HG02970 (cell line): ENCODE measurements around the gene TNP1.

Source experiments
- ATAC-seq: cut with Tn5 transposase; IDR thresholded peaks from one replicate; pipeline ENCODE4 v1.9.1; 2021; ENCODE audit warnings: mild to moderate bottlenecking, moderate library complexity, moderate number of reproducible peaks; ENCODE audit not compliant: unreplicated experiment, low FRiP score

The TNP1 gene

GRCh38 chr2:216859944-216860343 lies at the start of gene TNP1:
Gene TNP1, minus strand, starts transcription at chr2:216860064. Its CDS starts 30 bp downstream, at chr2:216860034.
- ATAC-seq = no peak

- ATAC-seq = no peak
Measured at GRCh38 chr2:216908300-216908699, 48.4 kb upstream of the TNP1 start.

- no peak for ATAC-seq
Measured at GRCh38 chr2:216905649-216906329, 45.9 kb upstream of the TNP1 start.

GRCh38 chr2:216904974-216905373 lies 45.1 kb upstream of the TNP1 start:
- no peak for ATAC-seq

GRCh38 chr2:216904554-216904953 lies 44.7 kb upstream of the TNP1 start:
- no peak for ATAC-seq

GRCh38 chr2:216903470-216903869 lies 43.6 kb upstream of the TNP1 start:
- no peak for ATAC-seq

- no peak for ATAC-seq
Measured at GRCh38 chr2:216901273-216901672, 41.4 kb upstream of the TNP1 start.

- no peak for ATAC-seq
Measured at GRCh38 chr2:216900406-216900805, 40.5 kb upstream of the TNP1 start.

- ATAC-seq = no peak
Measured at GRCh38 chr2:216897561-216898203, 37.8 kb upstream of the TNP1 start.

GRCh38 chr2:216890138-216890537 lies 30.3 kb upstream of the TNP1 start:
- ATAC-seq = no peak

GRCh38 chr2:216888887-216889622 lies 29.2 kb upstream of the TNP1 start:
- no peak for ATAC-seq

GRCh38 chr2:216888081-216888480 lies 28.2 kb upstream of the TNP1 start:
- no peak for ATAC-seq

GRCh38 chr2:216887138-216887537 lies 27.3 kb upstream of the TNP1 start:
- ATAC-seq = no peak

- ATAC-seq = no peak
Measured at GRCh38 chr2:216885117-216885553, 25.3 kb upstream of the TNP1 start.

- no peak for ATAC-seq
Measured at GRCh38 chr2:216884347-216884746, 24.5 kb upstream of the TNP1 start.

GRCh38 chr2:216882876-216883275 lies 23.0 kb upstream of the TNP1 start:
- ATAC-seq = no peak

- ATAC-seq = no peak
Measured at GRCh38 chr2:216881411-216881810, 21.5 kb upstream of the TNP1 start.

GRCh38 chr2:216880509-216881184 lies 20.8 kb upstream of the TNP1 start:
- ATAC-seq = no peak

GRCh38 chr2:216879727-216880508 lies 20.1 kb upstream of the TNP1 start:
- ATAC-seq = no peak

- ATAC-seq = no peak
Measured at GRCh38 chr2:216878072-216878471, 18.2 kb upstream of the TNP1 start.
